Stimulated activated CD4-positive, alpha-beta T cell treated with anti-CD3 and anti-CD28 coated beads, TNF-alpha, amount 100 ng/mL, for 48 hours (primary cell): Measurements from ENCODE around the gene ZBTB49.
"Not testable (repeated sequence)": the region's sequence is repeated elsewhere in the genome, so short reads cannot be mapped to it uniquely, and the experiment has no call there.

ENCODE experiments used
- DNase-seq, 3 donors: peaks; one replicate each; pipeline ENCODE4 v3.0.0-alpha.2; 2020; ENCODE audit warnings: low read depth in 3 of 3

The ZBTB49 gene

DNA sequence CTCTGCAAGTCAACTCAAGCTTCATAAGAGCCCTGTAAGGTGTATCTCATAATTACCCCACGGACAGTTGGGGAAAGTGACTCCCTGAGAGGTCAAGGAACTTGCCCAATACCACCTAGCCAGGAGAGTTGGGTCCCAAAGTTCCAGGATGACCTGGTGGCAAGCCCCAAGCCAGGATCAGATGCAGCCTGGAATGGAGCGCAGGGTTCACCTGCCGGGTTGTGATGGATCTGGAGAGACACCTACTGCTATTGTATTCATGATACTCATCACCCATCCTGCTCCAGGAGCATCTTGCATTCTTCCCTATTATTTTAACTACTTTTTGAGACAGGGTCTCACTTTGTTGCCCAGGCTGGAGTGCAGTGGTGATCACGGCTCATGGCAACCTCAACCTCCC, 36.1 kb downstream of the ZBTB49 start:
- DNase-seq: no peak

DNA sequence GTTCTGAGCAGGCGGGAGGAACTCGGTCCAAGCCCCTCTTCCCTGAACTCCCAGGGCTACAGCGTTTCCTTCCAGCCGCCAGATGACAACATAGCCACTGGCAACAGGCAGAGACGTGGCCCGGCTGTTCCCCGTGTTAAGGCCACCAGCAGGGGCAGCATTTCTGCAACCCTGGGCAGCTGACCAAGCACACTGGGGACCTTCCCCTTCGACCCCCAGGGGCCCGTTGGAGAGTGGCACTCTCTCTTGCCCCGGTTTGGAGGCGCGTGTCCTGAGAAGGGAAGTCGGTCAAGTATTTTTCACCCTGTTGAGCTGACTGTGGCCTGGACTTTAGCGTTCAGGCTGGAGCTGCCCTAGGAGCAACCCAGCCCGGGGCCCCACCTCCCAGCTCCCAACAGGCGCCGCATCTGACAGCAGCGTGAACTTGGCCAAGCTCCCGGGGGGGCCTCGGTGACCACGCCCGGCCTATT, 37.6 kb downstream of the ZBTB49 start:
- no peak for DNase-seq

DNA sequence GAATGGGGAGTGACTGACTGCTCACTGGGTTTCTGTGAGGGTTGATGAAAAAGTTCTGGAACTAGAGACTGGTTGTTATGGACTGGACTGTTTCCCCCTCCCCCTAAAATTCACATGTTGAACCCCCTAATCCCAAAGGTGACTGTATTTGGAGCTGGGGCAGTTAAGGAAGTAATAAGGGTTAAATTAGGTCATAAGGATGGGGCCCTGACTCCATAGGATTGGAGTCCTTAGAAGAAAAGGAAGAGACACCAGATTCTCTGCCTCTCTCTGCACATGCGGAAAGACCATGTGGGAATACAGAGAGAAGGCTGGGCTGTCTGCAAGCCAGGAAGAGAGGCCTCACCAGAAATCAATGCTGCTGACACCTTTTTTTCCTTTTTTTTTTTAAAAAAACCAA, 38.2 kb downstream of the ZBTB49 start:
- no peak for DNase-seq

DNA sequence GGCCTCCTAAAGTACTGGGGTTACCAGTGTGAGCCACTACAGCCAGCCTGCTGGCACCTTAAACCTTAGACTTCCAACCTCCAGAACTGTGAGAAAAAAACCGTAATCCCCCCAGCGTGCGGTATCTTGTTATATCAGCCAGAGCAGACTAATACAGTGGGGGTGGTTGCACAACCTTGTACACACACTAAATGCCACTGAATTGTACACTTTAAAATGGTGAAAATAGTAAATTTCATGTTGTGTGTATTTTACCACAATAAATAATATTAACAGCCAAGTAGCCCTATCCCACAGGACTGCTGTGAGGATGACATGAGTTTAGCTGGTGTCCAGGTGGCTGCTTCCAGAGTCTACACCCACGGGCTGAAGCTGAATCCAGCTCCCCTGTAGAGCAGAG, 38.8 kb downstream of the ZBTB49 start:
- no peak for DNase-seq

DNA sequence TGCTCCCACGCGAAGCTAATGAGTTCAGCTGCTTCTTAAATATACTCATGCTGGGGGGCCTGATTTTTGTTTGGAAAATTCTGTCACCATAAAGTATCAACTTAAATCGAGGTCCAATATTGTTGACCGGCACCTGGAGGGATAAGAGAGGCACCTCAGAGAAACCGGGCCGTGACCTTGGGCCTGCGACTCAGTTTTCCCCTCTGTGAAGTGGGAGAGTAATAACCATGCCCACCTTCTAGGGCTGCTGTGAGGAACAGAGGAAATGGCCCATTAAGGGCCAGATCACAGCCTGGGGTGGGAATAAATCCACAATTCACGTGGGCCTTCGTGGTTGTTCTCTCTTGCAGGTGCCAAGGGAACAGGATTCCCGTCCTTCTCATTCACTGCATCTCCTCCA, 39.4 kb downstream of the ZBTB49 start:
- no peak for DNase-seq

DNA sequence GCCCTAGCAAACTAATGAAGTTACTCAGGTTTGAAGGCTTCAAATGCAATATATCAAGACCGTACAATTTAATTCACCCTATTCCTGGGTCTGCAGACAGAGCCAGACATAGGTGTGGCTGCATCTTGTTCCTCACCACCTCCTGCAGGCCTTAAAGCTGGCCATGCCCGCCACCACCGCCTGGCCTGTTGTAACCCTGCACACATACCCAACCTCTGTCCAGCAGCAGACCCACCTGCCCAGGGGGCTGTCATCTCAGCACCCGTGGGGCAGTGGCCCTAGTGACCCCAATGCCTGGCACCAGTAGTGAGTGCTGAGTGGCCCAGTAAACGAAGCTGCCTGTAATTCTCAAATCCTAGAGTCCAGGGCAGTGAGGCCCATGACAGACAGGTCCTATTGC, 40.7 kb downstream of the ZBTB49 start:
- no peak for DNase-seq

DNA sequence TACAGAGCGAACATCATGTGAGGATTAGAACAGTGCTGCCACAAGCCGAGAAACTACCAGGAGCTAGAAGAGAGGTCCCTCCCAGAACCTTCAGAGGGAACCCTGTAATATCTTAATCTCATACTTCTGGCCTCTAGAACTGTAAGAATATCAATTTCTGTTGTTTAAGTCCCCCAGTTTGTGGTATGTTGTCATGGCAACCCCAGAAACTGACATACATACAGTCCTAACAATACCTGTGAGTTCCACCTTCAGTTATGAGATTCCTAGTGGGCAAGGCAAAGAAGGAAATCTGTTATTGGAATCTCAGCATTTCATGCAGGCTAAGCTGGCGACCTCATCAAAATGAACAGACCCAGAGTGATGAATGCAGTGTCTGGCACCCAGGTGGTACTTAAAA, 42.5 kb downstream of the ZBTB49 start:
- no peak for DNase-seq

DNA sequence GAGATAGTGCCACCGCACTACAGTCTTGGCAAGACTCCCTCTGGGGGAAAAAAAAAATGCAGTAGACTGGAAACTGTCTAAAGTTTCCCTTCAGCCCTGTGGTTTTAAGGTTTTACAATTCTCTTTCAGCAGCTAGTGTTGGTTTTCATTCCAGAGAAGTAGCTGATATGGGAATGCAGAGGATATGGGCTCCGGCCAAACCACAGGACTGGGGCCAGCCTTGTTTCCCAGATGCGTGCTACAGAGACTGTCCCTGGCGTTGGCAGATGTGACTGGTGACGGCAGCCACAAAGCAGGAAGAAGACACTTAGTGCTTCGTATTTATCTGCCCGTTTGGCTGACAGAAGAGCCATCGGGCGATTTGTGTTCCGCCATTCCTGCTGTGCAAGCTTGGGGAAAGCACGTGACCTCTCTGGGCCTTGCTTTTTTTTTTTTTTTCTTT, 43.2 kb downstream of the ZBTB49 start:
- DNase-seq: no peak

DNA sequence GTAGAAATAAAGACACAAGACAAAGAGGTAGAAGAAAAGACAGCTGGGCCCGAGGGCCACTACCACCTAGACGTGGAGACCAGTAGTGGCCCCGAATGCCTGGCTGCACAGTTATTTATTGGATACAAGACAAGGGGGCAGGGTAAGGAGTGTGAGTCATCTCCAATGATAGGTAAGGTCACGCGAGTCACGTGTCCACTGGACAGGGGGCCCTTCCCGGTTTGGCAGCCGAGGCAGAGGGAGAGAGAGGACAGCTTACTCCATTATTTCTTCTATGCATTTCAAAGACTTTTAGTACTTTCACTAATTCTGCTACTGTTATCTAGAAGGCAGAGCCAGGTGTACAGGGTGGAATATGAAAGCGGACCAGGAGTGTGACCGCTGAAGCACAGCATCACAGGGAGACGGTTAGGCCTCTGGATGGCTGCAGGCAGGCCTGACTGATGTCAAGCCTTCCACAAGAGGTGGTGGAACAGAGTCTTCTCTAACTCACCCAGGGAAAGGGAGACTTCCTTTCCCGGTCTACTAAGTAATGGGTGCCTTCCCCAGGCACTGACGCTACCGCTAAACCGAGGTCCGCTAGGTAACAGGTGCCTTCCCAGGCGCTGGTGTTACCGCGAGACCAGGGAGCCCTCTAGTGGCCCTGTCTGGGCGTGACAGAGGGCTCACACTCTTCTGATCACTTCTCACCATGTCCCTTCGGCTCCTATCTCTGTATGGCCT, 44.9 kb downstream of the ZBTB49 start:
- DNase-seq: peak; percentile 50 to 60 (median 51)

DNA sequence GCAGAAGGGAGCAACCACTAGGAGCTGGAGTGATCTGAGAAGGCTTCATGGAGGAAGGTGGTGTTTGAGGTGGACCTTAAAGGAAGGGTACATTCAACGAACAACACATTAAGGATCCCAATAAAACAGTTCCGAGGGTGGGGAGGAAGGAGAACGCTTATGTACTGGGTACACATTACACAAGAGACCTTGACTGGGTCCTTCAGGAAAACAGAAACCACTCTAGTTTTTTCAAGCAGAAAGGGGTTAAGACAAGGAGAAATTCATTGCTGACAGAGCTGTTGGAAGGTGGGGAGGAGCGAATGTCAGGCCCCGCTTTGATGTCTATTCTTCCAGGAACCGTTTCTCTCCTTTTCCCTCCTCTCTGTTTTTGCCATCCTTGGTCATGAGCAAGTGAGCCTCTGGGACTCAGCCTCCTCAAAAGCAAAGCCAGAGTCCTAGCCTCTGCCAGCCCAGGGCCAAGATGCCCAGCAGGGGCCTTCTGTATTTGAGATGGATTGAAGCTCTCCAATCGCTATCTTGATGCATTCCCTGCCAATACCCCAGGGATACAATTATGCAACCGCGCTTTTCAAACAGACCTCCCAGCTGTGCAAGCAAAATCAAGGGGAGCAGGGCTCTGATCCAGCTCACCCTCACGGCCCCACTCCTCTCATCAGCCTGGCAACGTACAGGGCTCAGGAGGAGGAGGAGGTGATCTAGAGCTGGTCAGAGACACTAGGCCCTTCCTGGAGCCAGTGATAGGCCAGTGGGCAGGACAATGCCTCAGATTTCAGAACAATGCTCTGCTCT, 48.4 kb downstream of the ZBTB49 start:
- no peak for DNase-seq

DNA sequence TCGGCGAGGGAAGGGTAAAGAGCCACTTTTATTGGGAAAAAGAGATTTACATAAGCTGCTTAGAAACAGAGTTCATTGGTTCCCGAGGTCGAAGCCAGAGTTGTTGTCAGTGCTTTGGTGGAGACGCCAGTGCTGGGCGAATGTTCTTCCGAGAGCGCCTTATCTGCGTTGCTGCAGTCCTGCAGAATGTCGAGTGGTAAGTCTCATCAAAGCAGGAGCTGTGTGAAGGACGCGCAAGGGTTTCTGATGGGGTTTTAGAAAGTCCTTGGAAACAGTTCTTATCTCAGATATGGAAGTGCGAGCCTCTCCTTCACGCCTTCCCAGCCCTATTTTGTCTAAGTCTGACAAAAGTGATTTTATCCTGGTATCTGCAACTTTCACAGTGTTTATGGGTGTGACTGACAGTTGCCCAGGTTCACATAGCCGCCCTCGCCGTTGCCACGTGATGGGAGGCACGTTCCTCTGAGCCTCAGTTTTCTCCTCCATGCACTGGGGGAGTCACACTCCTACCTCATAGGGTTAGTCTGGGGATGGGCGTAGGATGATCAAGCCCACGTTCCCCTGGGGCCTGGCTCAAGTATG, 49.5 kb downstream of the ZBTB49 start:
- DNase-seq: no peak

DNA sequence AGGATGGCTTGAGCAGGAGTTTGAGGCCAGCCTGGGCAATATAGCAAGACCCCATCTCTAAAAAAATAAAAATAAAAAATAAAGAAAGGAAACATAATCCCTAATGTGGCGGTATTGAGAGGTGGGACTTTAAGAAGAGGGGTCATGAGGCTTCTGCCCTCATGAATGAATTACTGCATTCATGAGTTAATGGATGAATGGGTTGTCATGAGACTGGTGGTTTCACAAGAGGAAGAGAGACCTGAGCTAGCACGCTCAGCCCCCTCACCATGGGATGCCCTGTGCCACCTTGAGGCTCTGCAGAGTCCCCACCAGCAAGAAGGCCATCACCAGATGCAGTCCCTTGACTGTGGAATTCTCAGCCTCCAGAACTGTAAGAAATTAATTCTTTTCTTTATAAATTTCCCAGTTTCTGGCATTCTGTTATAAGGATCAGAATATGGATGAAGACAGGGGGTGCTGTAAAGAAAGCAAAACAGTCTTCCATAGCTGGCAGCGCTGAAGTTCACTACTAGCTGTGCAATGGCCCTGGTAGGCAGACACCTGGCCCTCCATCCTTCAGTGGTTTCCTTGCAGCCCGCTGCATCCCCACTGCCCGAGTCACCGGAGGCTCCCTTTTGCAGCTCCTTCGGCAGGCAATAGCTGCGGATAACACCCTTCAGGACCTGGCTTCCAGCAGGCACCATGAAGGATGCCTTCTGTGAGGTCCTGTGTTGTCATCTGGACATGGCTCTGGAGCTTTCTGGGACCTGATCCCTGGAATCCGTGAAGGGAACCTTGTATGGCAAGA, 52.0 kb downstream of the ZBTB49 start:
- no peak for DNase-seq

DNA sequence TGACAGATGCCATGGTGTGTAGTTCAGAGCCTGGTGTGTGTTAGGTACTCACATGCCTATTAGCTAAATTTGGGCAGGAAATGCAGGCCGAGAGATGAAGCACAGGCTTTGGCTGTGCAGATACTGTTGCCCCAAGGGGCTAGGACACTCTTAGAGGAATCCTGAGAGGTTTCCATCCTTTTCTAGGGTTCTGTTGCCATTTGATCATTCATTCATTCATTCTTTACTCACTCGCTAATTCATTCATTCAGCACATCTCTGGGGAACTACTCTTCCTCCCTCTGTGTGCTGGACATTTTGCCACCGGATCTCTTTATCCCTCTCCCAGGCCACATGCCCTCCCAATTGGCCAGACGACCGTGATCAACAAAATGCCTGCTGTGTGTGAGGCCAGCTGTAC, 53.0 kb downstream of the ZBTB49 start:
- DNase-seq: no peak

DNA sequence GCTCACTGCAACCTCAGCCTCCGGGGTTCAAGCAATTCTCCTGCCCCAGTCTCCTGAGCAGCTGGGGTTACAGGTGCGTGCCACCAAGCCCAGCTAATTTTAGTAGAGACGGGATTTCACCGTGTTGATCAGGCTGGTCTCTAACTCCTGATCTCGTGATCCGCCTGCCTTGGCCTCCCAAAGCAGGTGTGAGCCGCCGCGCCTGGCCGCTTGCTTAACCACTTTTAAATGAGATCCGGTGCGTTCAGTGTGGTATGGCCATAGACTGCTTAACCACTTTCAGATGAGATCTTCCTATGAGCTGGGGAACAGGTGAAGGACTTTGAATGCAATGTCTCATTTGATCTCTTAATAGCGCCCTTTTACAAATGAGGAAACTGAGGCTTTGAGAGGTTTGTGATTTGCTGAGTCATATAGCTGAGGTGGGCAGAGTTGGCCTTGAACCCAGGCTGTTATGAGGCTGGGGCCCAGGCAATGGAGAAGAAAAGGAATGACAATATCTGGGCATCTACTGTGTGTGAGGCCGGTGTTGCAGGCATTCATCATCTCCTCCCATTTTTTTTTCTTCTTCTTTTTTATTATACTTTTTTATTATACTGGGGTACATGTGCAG, 55.0 kb downstream of the ZBTB49 start:
- DNase-seq: no peak

DNA sequence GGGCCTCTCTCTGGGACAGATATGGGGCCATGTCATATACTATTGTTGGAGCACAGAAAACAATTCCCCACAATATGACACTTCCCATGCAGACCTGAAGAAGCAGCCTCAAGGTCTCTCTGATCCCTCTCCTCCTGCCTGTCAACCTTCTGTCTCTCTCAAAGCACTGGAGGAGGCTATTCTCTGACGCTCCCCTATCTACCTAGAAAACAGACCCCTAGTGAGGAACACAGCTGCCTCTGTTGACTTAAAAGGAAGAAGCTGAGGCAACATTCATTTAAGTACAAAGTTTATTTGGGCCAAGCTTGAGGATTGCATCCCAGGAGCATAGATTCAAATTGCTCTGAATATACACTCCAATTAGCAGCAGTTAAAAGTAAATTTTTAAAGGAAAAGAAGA, 57.5 kb downstream of the ZBTB49 start:
- no peak for DNase-seq

DNA sequence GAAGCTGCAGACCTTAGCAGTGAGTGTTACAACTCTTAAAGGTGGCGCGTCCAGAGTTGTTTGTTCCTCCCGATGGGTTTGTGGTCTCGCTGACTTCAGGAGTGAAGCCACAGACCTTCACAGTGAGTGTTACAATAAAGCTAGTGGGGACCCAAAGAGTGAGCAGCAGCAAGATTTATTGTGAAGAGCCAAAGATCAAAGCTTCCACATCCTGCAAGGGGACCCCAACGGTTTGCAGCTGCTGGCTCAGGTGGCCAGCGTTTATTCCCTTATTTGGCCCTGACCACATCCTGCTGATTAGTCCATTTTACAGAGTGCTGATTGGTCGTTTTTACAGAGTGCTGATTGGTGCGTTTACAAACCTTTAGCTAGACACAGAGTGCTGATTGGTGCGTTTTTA, 58.5 kb downstream of the ZBTB49 start:
- not testable (repeated sequence) for DNase-seq

DNA sequence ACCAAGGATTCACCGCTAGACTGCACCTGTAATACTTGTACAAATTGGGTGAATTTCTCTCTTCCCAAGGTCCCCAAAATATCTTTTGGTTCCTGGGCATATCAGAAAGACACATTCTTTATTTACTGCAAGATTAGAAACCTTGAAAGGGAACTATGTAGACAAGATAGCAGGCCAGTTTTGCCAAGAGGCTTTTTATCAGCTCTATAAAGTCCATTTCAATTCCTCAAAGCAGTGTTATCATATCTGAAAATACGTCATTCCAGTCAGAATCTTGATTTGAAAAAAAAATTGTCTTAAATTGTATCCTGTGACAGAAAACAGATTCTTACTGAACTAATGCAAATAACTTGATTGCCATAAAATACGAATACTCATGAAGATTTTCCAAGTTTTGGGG, 59.8 kb downstream of the ZBTB49 start:
- DNase-seq: no peak

DNA sequence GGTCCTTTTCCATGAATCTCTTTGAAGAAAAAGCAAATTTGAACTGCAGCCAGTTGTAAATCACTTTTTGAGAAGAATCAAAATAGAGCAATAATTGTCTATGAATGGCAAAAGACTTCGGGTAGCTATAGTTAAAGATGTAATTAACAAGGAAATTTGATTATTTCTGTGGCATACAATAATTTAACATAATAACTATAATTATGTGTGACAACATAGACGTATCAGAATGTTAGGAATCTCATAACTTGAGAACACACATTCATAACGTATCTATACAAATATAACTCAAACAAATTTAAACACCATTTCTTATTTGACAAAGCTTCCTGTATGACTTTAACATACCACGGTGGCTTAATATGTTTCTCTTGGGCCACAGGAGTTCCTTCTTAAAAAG, 60.9 kb downstream of the ZBTB49 start:
- DNase-seq: no peak

DNA sequence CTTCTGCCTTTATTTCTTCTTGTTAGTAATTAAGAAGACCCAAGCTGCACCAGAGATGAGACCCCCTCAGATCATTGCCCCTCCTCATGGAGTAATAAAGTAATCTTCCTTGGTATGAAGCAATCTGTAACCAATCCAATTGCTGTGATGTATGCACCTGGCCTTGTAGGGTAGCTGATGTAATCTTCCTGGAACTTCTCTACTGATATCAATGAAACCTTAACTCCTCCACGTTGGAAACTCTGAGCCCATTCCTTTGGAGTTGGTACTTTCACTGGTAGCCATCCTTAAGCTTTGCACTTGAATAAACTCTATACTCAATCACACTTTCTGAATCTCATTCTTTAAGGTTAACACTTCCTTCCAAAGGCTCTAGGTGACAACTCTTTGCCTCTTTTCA, 65.3 kb downstream of the ZBTB49 start:
- no peak for DNase-seq

DNA sequence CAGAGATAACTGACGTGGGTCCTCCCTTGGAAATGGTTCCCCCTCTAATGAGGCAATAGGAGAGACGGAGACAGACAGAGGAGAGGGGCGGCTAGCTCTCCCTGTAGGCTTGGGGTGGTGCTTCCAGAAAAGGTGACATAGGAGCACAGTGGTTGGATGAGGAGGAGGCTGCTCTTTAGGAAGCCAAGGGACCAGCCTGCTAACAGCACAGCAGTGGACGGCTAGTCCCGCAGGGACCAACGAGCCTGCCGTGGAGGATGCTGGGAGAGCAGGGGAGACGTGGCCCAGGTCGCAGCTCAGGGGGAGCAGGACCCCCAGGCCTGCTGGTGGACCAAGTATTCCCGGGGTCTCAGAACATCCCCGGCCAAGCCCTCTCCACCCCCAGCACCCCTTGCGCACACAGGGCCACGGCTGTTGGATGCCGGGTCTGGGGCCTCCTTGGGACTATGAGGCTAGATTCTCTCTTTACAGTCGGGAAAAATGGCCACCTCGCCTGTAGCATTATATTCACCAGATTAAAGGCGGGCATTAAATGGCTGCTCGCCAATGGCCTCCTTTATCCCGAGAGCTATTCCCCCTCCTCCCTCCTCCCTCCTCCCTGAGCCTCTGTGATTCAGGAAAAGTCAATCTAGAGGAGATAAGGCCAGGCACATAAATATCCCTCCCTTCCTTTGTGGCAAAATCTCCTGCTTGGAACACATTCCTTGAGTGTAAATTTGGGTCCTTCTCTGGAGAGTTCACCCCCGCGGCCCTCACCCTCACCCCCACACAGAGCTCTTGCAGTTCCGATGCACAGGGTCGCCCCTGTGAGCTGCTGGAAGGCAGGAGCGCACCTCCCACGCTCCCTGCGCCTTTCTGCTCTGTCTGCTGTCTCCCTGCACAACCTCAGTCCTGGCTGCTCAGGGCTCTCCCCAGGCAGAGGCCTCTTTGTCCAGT, 66.3 kb downstream of the ZBTB49 start:
- no peak for DNase-seq
